ENCODE data around the gene SENP5.
"Not testable (repeated sequence)": the region's sequence is repeated elsewhere in the genome, so short reads cannot be mapped to it uniquely, and the experiment has no call there.

SENP5 gene

DNA sequence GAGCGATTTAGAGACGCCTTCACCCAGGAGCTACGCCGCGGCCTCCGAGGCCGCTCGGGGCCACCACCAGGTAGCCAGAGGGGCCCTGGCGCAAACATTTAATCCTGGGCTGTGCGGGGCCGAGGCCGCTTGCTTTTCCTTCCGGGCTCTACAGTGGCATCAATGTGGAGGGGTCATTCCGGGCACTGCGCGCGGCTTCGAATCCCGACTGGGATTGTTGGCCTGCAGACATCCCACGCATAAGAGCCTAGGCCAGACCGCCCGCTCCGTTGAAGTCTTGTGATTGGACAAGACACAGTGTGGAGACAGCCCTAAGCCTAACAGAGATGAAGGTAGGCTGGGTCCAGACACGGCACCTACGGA is 75.2 kb downstream of the SENP5 start:
- peak in 1 of 2 donors; percentile 7 for DNase-seq (ENCODE audit: low read depth in 2 of 2)

DNA sequence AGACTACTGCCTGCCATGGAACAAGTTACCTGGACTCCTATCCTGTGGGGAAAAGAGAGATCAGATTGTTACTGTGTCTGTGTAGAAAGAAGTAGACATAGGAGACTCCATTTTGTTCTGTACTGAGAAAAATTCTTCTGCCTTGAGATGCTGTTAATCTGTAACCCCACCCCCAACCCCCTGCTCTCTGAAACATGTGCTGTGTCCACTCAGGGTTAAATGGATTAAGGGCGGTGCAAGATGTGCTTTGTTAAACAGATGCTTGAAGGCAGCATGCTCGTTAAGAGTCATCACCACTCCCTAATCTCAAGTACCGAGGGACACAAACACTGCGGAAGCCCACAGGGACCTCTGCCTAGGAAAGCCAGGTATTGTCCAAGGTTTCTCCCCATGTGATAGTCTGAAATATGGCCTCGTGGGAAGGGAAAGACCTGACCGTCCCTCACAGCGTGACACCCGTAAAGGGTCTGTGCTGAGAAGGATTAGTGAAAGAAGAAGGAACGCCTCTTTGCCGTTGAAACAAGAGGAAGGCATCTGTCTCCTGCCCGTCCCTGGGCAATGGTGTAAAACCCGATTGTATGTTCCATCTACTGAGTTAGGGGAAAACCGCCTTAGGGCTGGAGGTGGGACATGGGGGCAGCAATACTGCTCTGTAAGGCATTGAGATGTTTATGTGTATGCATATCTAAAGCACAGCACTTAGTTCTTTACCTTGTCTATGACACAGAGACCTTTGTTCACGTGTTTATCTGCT is 76.5 kb downstream of the SENP5 start:
- not testable (repeated sequence) for DNase-seq (ENCODE audit: low read depth in 2 of 2)

DNA sequence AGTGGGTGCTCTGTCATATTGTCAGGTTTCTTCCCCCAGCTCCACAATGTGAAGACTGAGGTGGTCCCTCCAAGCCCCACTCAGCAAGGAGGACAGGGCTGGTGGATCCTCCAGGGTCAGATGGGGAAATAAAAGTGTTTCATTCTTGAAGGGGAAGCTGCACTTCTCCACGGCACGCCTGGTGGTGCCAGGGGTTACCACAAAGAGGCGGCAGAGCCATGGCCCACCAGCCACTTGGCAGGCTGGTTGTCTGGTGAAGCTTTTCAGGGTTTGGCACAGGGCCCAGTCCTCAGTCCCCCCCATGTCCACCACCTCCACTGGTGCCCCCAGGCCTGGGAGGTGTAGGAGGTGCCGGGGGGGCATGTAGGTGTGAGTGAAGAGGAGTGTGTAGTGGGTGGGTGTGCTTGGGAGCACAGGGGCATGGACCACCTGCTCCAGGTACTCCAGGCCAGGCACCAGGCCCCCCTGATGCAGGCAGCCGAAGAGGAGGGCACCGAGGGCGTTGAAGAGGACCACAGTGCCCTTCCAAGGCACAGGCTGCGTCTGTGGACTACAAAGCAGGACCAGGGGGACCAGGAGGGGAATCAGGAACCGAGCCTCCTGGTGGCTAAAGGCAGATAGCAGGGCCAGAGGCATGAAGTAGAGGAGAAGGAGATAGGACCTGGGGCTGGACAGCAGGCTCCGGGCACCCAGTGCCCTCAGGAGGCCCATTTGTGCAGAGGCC is 79.6 kb downstream of the SENP5 start:
- DNase-seq (ENCODE audit: low read depth in 2 of 2): no peak

DNA sequence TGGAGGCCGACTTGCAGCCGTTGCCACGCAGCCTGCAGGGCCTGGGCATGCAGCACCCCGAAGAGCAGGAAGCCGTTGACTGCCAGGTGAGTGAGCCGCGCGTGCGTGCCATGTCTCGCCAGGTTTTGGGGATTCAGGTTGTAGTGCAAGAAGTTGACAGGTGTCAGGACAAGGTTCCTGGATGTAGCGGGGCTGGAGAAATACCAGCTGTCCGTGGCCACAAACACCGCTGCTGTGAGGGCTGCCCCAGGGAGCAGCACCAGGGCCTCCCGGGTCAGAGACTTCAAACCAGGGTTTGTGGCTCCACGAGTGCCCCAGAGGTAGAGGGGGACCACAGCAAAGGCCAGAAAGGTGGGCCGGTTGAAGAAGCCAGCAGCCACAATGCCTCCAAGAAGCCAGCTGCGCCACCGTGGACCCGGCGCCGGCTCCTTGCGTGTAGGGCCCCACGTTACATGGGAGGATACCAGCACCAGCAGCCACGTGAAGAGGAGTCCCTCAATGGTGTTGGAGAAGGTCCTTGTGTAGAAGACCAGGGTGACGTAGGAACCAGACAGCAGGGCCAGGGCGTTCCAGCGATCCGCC is 80.2 kb downstream of the SENP5 start:
- DNase-seq (ENCODE audit: low read depth in 2 of 2): no peak

DNA sequence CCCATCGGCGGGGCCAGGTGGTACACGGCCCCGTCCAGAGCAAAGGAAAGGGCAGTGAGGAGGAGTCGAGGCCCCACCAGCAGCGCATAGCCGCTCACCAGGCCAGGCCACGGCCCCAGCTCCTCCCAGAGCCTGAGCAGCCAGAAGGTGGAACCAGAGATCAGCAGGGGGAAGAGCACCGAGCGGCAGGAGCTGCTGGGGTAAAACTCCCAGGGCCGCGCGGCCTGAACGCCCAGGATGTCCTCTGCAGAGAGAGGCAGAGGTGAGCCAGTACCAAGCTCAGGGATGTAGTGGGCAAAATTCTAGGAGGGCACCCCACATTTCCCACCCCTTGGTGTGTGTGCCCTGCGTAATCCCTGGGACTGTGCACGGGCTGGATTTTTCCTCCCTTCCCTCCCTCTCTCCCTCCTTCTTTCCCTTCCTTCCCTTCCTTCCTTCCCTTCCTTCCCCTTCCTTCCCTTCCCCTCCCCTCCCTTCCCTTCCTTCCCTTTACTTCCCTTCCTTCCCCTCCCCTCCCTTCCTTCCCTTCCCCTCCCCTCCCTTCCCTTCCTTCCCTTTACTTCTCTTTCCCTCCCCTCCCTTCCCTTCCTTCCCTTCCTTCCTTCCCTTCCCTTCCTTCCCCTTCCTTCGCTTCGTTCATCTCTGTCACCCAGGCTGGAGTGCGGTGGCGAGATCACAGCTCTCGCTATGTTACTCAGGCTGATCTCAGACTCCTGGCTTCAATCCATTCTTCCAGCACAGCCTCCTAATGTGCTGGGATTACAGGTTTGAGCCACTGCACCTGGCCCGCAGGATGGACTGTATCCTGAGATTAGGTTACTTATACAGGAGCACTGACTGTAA is 80.9 kb downstream of the SENP5 start:
- no peak for DNase-seq (ENCODE audit: low read depth in 2 of 2)

DNA sequence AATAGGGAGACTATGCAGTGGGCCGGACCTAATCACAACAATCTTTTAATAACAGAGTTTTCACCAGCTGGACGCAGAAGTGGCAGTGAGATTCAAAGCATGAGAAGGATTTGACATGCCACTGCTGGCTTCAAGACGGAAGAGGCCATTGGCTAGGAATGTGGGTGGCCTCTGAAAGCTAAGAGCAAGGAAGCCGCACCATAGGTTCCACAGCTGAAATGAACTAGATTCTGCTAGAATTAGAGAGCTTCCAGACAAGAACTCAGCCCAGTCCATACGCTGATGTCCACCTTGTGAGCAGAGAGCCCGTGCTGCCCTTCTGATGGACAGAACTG is 81.5 kb downstream of the SENP5 start:
- no peak for DNase-seq (ENCODE audit: low read depth in 2 of 2)

DNA sequence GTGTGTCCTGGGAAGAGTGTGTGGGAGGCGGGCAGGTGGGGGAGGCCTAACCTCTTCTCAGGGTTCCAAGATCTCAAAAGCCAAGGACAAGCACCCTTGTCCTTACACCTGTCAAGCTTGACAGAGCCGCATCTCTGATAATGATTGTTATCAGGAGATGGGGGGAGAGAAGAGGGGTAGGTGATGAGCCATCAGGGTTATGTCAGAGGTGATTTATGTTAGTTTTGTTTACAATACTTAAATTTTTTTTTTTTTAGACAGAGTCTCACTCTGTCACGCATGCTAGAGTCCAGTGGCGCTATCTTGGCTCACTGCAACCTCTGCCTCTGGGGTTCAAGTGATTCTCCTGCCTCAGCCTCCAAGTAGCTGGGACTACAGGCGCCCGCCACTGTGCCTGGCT is 82.0 kb downstream of the SENP5 start:
- DNase-seq (ENCODE audit: low read depth in 2 of 2): no peak

DNA sequence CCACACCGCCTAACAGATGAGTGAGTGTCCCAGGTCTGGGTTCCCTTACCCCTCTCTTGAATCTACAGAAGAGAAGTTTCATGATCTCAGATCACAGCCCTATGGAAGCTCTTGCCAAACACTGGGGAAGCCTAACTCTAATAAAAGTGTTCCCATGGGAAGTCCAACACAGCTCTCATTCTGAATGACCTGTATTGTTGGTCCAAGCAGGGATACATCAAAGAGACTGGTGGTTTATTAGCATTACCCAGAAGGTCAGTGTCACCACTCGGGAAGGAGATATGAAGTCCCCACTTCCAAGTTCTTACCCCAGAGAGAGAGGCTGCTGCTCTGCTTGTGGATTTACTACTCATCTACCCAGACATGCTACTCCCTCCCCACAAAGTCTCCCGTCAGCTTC is 83.7 kb downstream of the SENP5 start:
- no peak for DNase-seq (ENCODE audit: low read depth in 2 of 2)

DNA sequence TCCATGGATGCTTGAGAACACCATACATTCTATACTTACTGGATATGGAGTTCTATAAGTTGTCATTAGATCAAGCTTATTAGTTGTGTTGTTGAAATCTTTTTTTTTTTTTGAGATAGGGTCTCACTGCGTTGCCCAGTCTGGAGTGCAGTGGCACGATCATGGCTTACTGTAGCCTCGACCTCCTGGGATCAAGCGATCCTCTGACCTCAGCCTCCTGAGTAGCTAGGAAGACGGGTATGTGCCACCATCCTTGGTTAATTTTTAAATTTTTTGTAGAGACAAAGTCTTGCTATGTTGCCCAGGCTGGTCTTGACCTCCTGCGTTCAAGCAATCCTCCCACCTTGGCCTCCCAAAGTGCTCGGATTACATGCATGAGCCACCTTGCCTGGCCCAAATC is 87.1 kb downstream of the SENP5 start:
- no peak for DNase-seq (ENCODE audit: low read depth in 2 of 2)

DNA sequence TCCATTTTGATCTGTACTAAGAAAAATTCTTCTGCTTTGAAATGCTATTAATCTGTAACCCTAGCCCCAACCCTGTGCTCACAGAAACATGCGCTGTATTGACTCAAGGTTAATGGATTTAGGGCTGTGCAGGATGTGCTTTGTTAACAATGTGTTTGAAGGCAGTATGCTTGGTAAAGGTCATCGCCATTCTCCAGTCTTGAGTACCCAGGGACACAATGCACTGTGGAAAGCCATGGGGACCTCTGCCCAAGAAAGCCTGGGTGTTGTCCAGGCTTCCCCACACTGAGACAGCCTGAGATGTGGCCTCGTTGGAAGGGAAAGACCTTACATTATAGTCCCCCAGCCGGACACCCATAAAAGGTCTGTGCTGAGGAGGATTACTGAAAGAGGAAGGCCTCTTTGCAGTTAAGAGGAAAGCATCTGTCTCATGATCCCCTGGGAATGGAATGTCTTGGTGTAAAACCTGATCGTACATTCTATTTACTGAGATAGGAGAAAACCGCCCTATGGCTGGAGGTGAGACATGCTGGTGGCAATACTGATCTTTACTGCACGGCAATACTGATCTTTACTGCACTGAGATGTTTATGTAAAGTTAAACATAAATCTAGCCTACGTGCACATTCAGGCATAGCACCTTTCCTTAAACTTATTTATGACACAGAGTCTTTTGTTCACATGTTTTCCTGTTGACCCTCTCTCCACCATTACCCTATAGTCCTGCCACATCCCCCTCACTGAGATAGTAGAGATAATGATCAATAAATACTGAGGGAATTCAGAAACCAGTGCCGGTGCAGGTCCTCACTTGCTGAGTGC is 94.6 kb downstream of the SENP5 start:
- no peak for DNase-seq (ENCODE audit: low read depth in 2 of 2)

DNA sequence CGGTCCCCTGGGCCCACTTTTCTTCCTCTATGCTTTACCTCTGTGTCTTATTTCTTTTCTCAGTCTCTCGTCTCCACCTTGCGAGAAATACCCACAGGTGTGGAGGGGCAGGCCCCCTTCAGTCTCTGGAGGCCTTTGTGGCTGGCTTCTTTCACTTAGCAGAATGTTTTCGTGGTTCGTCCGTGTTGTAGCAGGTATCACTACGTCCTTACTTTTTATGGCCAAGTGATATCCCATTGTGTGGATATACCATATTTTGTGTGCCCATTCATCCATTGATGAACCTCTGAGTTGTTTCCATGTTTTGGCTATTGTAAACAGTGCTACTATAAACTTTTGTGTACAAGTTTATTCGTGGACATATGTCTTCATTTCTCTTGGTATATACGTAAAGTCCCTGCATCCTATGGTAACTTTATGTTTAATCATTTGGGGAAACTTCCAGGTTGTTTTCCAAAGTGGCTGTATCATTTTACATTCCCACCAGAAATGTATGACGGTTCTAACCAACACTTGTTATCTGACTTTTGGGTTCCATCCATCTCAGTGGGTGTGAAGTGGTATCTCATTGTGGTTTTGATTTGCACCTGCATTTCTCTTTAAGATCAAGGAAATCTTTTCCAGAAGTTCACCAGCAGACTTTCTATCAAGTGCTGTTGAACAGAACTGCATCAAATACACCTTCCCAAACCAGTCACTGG is 95.4 kb downstream of the SENP5 start:
- no peak for DNase-seq (ENCODE audit: low read depth in 2 of 2)

DNA sequence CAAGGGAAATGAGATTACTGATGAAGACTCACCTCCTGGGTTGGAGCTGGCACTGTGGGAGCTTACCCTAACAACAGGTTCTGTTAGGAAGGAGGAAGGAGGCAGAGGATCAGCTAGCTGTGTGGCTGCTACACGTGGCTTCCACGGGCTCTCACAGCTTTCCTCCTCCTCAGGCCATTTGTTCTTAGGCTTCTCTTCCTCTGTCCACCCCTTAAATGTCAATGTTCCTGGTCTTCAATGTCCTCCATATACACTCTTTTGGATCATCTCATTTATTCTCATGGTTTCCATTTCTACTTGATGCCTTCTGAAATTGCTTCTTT is 95.9 kb downstream of the SENP5 start:
- no peak for DNase-seq (ENCODE audit: low read depth in 2 of 2)

DNA sequence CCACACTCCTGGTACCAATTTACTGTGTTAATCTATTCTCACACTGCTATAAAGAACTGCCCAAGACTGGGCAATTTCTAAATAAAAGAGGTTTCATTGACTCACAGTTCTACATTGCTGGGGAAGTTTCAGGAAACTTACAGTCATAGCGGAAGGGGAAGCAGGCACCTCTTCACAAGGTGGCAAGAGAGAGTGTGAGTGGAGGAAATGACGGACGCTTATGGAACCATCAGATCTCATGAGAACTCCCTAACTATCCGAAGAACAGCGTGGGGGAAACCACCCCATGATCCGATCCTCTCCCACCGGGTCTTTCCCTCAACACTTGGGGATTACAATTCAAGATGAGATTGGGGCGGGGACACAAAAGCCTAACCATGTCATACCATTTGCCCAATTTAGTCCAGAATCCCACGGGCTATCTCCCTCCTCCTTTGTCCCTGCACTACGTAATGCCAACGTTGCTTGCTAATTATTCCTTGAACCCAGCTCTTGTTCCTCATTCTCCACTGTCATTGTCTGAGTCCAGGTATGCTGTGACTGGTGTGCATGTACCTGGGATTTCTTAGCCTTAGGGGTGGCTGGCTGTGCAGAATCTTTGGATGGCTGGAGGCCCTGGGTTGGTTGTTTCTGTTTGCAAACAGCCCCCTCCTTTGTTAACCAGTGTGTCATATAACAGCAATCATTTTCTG is 97.5 kb downstream of the SENP5 start:
- no peak for DNase-seq (ENCODE audit: low read depth in 2 of 2)

DNA sequence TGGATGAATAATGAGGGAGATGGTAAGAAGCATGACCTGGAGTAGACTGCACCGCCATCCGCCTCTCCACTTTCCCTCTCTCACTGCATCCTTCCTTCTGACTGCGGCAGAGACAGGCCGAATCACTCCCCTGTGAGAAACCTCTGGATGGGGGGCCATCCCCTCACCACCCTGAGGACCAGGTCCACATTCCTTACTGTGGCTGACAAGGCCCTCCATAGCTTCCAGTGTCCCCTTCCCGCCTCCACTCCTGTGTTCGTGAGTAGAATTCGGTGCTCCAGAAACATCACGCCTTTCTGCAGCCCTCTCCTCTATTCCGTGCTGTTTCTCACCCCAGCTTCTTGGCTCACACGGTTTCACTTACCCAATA is 98.1 kb downstream of the SENP5 start:
- no peak for DNase-seq (ENCODE audit: low read depth in 2 of 2)

DNA sequence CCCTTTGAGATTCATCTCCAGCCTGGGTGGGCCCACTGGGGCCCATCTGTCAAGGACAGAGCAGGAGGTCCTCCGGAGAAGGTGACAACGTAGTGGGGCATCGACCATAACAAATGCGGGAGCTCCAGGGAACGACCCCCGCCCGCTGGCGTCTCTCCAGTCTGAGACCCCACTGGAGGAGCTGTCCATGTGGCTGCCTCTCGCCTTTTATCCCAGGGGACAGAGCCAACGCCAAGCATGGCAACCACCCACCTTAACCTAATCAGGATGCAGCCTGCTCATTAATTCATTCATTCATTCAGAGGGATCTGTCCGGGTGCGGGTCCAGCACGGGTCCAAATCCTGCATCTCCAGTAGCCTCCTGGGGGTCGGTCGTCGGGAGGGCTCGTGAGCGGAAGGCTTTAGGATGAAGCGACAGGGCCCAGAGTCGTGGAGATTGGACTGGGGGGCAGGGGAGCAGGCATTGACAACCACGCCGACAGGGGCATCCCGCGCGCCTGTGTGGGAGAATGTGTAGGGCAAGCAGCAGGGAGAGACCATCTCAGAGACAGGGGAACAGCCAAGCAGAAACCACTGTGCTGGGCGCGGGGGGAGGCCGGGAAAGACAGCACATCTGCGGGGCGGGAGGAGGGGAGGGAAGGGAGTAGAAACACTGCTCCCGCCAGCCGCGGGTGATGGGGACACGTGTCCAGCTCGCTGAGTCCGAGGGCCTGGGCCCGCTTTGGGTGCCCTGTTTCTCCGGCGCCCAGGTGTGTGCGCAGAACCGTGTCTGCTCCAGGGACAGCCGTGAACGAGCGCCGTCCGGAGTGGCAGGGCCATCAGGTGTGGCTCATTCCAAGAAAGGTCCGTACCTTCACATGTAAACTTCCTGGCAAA is 99.0 kb downstream of the SENP5 start:
- DNase-seq (ENCODE audit: low read depth in 2 of 2): no peak

DNA sequence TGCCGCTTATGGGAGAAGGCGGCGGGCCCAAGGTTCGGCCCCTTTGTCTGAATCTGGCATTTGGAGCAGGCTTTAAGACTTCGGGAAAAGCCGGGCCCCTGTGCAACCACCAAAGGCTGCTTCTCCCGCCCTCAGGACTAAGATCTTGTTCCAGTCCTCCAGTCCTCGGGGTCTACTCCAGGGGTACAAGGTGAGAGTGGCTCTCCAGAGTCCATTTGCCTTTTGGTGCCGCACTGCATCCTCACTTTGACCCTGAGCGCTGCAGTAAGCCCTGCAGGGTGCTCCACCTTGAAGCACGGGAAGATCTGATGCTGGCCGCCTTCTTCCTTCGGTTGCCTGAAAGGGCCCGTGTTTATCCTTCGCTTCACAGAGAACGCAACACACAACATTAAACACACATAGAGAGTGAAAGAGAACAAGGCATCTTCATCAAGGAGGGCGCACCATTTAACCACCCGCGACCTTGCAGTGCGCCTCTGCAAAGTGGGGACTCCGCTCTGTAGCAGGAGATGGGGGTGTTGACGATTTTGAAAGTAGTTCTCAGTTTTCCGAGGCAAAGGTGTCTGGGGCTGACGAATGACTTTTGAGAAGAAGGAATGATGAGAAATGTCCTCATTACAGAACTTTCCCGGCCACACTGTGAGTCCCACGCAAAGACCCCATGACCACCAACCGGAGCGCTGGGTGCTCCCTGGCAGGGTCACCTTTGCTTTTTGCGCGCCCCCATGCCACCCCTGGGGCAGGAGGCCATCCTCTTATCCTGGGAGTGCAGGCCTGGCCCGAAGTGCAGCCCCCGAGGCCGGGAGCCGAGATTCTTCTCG is 99.9 kb downstream of the SENP5 start:
- DNase-seq (ENCODE audit: low read depth in 2 of 2): no peak

DNA sequence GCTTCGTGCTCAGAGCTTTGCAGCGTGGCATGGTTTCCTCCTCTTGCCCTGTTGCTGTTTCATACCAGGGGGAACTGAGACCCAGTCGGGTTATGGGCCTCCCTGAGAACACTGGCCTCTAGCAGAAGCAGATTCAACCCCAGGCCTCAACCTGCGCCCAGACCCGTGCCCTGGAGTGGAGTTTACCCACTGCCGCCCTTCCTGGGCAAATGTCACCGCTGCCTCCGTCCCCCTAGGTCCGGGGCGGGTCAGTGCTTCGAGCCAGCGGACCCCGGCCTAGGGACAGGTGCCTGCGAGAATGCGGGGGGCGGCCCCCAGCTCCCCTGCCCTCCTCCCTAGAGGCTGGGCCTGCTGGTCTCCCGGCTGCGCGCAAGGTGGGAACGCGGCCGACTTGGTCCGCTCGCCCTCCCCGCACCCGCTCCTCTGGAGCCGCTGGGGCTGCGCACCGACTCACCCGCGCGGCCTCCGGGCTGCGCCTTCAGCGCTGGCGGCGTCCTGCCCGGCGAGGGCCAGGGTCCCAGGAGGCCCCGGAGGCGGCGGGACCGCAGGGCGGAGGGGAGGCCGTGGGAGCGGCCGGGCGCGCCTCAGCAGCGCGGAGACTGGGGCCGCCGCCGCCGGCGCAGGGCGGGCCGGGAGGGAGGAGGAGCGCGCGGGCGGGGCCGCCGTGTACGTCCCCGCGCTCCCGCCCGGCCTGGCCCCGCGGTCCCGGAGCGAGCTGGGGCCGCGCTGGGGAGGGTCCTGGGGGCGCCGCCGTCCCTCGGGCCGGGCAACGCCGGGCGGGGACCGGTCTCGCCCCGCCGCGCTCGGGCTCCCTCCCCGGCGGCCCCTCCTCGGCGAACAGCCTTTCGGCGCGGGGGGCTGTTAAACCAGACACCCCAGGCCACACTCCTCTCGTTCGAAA is 100.8 kb downstream of the SENP5 start, which contains the start of gene PIGZ:
PIGZ (minus strand) TSS at position 601 of the 901 bp plus-strand sequence. CDS start 16,802 bp downstream, outside the sequence.
- DNase-seq (ENCODE audit: low read depth in 2 of 2): peak in 1 of 2 donors; percentile 40

All from stimulated activated CD4-positive, alpha-beta T cell treated with anti-CD3 and anti-CD28 coated beads, Interleukin-4, amount 100 ng/mL, for 48 hours (primary cell).